Measurements from ENCODE around the gene NR3C2.

Gene NR3C2

DNA sequence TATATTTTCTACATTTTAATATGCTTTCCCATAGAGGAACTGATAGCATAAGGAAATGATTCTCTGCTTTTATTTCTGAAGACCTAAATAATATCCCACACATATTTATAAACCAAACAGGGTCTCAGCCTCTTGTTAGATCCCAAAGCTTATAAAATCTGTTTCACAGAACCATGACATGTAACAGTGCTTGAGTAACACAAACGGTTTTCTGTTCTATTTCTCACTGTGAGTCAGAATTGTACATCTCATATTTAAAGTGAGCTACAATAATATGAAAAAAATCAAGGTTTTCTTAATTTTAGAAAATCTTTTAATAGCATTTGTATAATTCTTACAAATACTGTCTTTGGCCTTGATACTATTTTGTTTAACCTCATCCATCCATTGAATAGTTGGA is 51.2 kb downstream of the NR3C2 start:
- in situ Hi-C loops (cut with HindIII; ENCODE audit: low sequenced_read_pairs) = no loop called here
- TF ChIP-seq, protein P1, sequence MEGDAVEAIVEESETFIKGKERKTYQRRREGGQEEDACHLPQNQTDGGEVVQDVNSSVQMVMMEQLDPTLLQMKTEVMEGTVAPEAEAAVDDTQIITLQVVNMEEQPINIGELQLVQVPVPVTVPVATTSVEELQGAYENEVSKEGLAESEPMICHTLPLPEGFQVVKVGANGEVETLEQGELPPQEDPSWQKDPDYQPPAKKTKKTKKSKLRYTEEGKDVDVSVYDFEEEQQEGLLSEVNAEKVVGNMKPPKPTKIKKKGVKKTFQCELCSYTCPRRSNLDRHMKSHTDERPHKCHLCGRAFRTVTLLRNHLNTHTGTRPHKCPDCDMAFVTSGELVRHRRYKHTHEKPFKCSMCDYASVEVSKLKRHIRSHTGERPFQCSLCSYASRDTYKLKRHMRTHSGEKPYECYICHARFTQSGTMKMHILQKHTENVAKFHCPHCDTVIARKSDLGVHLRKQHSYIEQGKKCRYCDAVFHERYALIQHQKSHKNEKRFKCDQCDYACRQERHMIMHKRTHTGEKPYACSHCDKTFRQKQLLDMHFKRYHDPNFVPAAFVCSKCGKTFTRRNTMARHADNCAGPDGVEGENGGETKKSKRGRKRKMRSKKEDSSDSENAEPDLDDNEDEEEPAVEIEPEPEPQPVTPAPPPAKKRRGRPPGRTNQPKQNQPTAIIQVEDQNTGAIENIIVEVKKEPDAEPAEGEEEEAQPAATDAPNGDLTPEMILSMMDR (IDR thresholded peaks at IDR 0.05; ENCODE audit: low read depth, low read length, missing control alignments) = no peak

DNA sequence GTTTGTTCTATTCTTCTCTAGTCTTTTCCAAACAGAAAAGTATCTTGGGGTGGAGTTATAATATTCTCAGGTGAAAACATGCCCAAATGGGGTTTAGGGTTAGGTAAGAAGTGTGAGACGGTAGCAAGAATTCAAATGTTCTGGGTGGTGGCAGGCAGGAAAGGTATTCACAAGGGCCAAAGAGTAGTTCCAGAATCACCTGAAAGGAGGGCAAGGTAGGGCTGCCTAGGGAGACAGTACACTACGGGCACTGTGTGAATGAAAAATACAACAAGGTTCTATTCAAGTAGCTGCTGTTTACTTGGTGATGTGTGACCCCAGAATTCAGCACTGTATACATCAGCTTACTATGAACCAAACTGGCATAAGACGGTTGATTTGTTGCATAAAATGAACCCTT is 51.9 kb downstream of the NR3C2 start:
- H3K4me3 ChIP-seq (ENCODE audit: low read depth, low read length) = no peak overlapping the region
- DNase-seq (ENCODE audit: low read depth) = no peak
- in situ Hi-C loops (cut with HindIII; ENCODE audit: low sequenced_read_pairs) = no loop called here
- TF ChIP-seq, protein P1 (IDR thresholded peaks at IDR 0.05; ENCODE audit: low read depth, low read length, missing control alignments) = no peak

More for the DNA sequence above, 51.2 kb downstream of the NR3C2 start:
- H3K4me3 ChIP-seq (ENCODE audit: low read depth, low read length) = no peak overlapping the region
- no peak for DNase-seq (ENCODE audit: low read depth)

DNA sequence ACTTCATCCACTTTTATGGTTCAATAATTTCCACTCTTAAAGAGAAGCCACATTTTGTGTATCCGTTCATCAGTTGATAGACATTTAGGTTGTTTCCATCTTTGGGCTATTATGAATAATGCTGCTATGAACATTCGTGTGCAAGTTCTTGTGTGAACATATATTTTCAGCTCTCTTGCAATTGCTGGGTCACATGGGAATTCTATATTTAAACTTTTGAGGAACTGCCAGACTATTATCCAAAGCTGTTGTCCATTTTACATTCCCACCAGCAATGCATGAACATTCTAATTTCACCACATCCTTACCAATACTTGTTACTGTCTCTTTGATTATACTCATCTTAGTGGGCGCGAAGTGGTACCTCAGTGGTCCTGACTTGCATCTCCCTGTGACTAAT is 61.9 kb downstream of the NR3C2 start:
- H3K4me3 ChIP-seq (ENCODE audit: low read depth, low read length) = no peak overlapping the region
- TF ChIP-seq, protein P1 (IDR thresholded peaks at IDR 0.05; ENCODE audit: low read depth, low read length, missing control alignments) = no peak
- DNase-seq (ENCODE audit: low read depth) = no peak
- in situ Hi-C loops (cut with HindIII; ENCODE audit: low sequenced_read_pairs) = no loop called here

DNA sequence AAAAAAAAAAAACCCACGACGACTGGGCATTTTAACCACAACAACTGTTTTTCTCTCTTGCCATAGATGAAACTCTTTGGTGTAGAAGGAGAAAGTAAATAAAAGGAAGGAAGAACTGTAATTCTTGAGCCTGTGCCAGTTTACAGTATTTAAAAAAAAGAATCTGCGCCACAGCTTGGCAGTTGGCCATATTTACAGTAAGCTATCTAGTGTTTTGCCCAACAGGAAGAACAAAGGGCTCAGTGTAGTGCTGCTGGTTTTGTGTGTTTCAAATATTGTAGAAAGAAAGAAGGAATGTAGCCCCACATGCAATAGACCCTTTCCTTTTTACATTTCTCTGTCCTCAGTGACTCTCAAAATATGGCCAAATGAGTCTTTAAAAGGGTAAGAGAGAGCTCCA is 66.1 kb downstream of the NR3C2 start:
- H3K4me3 ChIP-seq (ENCODE audit: low read depth, low read length) = peak overlapping the region; percentile 22
- DNase-seq (ENCODE audit: low read depth) = peak; percentile 47
- in situ Hi-C loops (cut with HindIII; ENCODE audit: low sequenced_read_pairs) = no loop called here

DNA sequence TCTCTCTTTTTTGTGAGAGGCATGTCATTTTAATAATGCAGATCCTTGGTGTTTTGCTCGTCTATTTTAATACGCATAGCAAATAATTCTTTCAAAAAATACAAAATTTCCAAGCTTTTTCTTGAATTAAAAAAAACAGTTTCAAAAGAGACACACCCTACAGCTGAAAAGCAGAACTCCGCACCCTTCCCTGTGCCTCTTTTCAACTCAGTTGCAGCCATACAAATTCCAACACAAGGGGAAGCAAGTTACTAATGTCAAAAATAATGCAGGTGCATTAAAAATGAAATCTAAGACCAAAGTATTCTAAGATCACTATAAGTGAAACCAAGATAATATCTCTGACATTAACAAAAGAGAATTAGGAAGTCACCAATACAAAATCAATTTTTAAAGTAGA is 66.6 kb downstream of the NR3C2 start:
- H3K4me3 ChIP-seq (ENCODE audit: low read depth, low read length) = no peak overlapping the region
- in situ Hi-C loops (cut with HindIII; ENCODE audit: low sequenced_read_pairs) = no loop called here
- no peak for DNase-seq (ENCODE audit: low read depth)
- TF ChIP-seq, protein P1 (IDR thresholded peaks at IDR 0.05; ENCODE audit: low read depth, low read length, missing control alignments) = no peak

More for the DNA sequence above, 66.1 kb downstream of the NR3C2 start:
- TF ChIP-seq, protein P1 (IDR thresholded peaks at IDR 0.05; ENCODE audit: low read depth, low read length, missing control alignments) = no peak

DNA sequence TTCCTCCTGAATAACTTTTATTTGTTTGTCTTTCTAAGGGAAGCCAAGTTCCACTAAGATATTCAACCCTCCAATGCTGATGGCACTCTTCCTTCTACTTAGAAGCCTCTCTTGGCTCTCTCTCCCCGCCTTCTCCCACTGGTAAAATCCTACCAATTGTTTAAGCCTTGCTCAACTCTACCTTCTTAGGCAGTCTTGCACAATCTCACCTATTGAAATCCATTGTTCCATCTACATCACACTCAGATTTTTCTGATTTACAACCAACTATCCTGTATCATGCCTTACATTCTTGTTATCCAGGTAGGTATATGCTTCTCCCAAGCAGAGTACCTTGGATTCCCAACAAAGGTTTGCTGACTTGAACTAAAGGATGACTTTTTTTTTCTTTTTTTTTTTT is 69.1 kb downstream of the NR3C2 start:
- in situ Hi-C loops (cut with HindIII; ENCODE audit: low sequenced_read_pairs) = no loop called here

More for the DNA sequence above, 69.1 kb downstream of the NR3C2 start:
- DNase-seq (ENCODE audit: low read depth) = no peak
- H3K4me3 ChIP-seq (ENCODE audit: low read depth, low read length) = no peak overlapping the region
- TF ChIP-seq, protein P1 (IDR thresholded peaks at IDR 0.05; ENCODE audit: low read depth, low read length, missing control alignments) = no peak

Data from astrocyte of the cerebellum (primary cell).